ENCODE results near the gene CORO2B. TPM values are rescaled to one million over a fixed set of nuclear protein-coding genes. Genes with fewer than 3 reads are reported as not detected.
A peak's percentile ranks its signal among the peaks of the same experiment; 100 is the strongest.

The CORO2B gene
- total RNA-seq, 2 donors from 2014 or later: 8.5 to 8.9 TPM

- DNase-seq (peak; percentile 65), ATAC-seq (peak in 1 of 2 donors; percentile 58)
- intact Hi-C loops (cut with DNase I): no loop called here
Measured at GRCh38 chr15:68650901-68651709, 72.3 kb downstream of the CORO2B start.

- DNase-seq (peak; percentile 45), ATAC-seq (peak; percentile 82 to 89)
- intact Hi-C loops (cut with DNase I): no loop called here
Measured at GRCh38 chr15:68651916-68652525, 73.2 kb downstream of the CORO2B start.

GRCh38 chr15:68653031-68653635 is 74.3 kb downstream of the CORO2B start:
- intact Hi-C loops (cut with DNase I): no loop called here
- no peak for ATAC-seq
- no peak for DNase-seq

DNA sequence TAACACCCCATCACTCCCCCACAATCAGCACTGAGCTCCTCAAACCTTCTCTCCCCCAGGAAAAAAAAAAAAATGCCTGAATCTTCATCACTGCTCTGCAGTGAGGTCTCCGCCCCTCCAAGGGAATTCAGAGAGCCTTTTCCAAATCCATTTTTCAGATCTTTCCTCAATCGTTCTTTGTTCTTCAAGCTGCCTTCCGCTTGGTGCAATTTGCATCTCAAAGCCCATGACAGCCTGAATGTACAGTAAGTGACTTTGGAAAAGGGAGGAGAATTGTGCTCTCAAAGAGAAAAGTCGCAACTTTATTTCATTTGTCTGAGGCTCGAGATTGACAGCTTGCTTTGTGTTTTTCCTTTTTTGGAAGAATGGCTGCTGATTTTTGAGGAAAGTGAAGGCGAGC is 75.0 kb downstream of the CORO2B start:
- ATAC-seq (no peak), DNase-seq (no peak)
- intact Hi-C loops (cut with DNase I): no loop called here

GRCh38 chr15:68654786-68655560 is 76.2 kb downstream of the CORO2B start:
- ATAC-seq (no peak), DNase-seq (no peak)
- intact Hi-C loops (cut with DNase I): no loop called here

DNA sequence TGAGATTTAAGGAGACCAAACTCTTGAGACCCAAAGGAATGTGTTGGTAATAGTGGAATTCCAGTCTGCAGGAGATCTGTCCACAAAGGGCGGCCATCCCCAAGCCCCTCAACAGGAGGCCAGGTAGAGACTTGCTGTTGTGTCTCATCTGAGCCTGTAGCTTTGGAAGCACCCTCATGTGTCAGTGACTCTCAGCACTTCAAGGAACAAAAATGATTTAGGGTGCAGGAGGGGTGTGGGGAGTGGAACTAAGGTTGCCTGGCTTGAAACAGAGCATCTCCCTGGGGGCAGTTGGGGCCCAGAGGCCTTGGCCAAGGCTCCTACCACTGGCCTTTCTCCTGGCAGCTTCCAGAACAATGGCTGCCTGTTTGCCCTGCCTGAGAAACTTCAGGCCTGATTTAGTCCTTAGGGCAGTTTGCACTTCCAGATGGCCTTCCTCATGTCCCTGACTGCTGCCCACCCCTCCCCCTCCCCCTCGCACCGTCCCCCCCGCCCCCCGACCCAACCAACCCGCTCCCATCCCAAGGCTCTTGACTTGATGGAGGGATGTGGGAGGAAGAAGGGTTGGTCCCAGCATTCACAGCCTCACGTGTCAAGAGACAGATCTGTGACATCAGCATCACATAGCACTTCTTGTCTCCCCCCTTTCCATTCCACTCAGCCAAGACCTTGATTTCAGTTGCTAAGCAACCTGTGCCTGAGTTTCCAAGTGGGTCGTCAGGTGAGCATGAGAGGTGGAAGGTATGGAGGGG is 77.1 kb downstream of the CORO2B start:
- intact Hi-C loops (cut with DNase I): no loop called here
- no peak for ATAC-seq
- no peak for DNase-seq

DNA sequence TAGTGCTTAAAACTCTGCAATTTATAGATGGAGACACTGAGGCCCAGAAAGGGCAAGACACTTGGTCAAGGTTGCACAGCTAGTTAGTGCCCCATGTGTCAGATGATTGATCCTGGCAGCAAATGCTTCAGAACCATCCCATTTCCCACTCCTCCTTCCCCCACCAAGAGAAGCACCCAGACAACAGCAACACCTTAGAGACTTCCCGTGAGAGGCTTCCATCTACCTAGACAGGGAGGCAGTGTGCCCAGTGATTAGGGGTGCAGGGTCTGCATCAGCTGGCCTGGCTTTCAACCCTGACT is 77.6 kb downstream of the CORO2B start:
- DNase-seq: no peak
- no peak for ATAC-seq
- intact Hi-C loops (cut with DNase I): no loop called here

DNA sequence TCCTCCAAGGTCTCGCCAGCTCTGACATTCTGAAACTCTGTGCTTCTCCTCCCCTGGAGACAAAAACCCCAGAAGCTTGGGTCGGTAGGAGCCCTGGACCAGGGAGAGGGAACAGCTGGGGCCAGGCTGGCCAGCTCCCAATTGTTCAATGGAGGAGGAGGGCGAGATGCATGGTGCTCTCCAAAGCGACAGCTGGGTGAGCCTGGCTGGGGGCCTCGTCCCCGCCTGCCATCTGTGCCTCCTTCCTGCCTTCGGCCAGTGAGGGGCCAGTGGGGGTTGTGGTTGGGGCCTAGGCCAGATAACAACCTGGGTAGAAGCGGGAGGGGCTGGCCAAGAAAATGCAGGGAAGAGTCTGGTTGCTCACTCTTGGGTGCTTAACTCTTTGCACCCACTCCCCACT is 79.4 kb downstream of the CORO2B start:
- ATAC-seq (peak in 1 of 2 donors; percentile 53), DNase-seq (no peak)
- intact Hi-C loops (cut with DNase I): no loop called here

DNA sequence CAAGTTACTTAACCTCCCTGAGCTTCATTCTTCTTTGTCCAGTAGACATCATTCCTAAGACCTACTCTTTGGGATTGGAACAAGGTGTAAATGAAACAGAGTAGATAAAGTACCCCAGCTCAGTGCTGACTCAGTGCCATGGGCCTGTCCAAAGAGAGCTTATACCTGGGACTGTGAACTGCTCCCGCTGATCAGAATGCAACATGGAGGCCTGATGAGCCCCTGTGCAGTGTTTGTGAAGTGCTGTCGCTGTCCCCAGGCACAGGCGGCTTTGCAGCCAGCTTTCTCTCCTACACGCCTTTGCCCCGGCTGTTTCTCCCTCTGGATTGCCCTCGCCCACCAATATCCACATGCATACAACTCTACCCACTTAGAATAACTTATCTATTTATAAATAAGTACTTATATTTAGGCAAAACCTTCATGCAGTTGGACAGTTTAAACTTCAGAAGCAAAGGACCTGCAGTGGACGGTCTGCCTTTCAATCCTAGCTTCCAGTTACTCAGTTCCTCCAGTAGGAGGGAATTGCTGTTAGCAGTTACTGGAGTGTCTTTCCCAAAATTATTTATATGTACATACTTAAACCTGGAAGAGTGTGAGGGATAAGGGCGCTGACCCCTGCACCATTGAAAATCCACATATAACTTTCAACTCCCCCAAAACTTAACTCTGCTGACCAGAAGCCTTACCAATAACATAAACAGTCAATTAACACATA is 80.0 kb downstream of the CORO2B start:
- no peak for DNase-seq
- ATAC-seq: no peak
- intact Hi-C loops (cut with DNase I): no loop called here

DNA sequence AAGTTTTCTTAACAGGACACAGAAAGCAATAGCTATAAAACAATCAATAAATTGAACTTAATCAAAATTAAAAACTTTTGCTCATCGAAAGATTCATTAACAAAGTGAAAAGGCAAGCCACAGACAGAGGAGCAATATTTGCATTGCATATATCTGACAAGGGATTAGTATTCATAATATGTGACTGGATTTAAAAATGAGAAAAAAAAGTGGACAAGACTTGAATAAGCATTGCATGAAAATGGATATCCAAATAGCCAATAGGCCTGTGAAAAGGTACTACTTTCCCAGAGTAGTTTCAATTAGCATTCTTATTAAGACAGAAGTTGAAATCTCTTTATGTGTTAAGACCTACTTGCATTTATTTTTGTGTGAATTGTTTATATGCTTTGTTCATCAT is 84.7 kb downstream of the CORO2B start:
- intact Hi-C loops (cut with DNase I): no loop called here
- DNase-seq (no peak), ATAC-seq (no peak)

DNA sequence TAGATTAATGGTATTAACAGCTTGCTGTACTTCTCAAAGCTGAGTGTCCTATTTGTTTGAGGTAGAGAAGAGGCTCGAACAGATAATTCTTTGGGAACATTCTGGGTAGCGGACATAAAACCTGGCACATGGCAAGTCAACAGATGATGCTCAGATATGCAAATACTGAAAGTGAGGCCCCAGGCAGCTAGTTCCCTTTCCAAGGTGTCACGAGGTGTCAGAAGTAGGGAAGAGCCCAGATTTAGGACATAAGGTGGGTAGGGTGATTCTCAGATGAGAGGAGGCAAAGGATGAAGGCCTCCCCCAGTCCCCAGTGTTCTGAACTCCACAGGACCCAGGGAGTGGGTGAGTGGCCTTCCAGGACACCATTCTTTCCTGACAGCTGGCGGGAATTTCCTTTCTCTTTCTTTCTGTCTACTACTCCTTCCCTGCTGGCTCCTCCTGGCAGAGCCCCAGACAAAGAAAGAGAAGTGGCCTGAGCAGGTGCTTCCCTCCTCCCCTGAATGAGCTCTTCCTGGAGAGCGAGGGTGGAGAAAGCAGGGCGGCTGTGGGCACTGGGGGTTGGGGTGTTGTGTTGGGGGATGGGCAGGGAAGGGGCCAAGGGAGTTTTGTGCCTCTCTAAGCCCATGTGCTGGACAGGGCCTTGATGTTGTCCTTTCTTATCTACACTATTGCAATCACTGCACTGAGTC is 87.5 kb downstream of the CORO2B start:
- intact Hi-C loops (cut with DNase I): no loop called here
- ATAC-seq: no peak
- DNase-seq: no peak

DNA sequence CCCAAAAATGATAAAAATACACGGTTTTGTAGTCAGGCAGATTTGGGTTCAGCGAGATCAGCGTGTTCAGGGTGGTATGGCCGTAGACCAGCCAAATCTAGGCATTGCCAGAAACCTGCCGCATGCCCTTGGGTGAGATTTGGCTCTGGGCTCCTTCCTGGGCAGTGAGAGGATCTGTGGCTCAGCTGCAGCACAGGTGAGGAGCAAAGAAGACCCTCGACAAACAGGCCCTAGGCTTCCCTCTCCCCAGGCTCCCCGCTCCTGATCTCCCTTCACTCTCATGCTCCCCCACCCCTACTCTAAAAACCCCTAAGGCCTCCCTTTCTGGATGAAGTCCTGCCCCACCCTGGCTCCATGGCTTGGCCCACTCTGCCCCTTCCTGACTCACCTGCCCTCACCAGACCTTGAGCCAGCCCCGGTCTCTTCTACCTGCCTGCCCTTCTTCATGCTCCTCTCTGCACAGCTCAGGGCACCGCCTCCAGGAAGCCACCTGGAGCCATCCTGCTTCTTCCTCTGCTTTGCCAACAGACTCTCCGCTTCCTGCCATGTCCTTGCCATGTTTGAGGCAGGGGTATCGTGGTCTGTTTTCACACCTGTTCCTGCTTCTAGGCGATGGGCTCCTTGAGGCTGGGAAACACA is 88.1 kb downstream of the CORO2B start:
- intact Hi-C loops (cut with DNase I): no loop called here
- ATAC-seq (no peak), DNase-seq (no peak)

DNA sequence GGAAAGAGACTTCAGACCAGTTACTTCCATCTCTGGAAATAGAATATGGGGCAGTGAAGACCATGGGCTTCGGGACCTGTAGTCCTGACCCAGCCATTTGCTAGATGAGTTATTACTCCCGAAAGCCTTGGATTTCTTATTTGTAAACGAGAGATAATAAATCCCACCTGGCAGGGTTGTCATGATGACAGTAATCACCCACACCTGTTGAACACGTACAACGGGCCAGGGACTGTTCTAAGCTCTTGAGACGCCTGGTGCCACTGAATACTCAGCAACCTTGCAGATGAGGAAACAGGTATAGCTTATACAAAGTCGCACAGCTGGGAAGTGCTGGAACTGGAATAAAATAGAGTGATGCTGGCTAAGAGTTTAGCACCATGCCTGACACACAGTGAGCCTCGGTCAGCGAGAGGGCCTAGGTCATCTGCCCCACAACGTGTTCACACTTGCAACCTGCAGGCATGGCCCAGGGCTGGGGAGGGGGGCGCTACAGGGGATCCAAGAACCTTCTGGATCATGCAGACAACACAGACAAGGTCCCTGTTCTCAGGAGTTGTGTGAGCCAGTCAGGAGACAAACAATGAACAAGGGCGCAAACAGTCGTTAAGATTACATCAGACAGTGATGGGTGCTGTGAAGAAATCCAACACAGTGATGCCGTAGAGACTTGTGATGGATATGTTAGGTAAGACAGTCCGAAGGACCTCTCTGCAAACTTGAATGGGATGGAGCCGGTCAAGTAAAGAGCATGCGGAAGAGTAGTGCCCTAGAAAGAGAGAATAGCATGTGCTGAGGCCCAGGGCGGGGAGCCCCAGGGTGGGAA is 89.2 kb downstream of the CORO2B start:
- ATAC-seq: no peak
- intact Hi-C loops (cut with DNase I): no loop called here
- no peak for DNase-seq

GRCh38 chr15:68668926-68669600 is 90.3 kb downstream of the CORO2B start:
- no peak for ATAC-seq
- intact Hi-C loops (cut with DNase I): no loop called here
- DNase-seq: no peak

DNA sequence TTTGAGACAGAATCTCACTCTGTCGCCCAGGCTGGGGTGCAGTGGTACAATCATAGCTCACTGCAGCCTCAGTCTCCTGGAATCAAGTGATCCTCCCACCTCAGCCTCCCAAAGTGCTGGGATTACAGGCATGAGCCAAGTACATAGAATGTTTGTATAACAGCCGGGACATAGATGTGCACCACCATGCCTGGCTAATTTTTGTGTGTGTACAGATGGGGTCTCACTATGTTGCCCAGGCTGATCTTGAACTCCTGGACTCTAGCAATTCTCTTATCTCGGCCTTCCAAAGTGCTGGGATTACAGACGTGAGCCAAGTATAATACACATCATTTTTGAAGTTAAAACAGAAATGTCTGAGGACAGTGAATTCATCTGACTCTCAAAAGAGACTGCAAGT is 93.5 kb downstream of the CORO2B start:
- no peak for DNase-seq
- intact Hi-C loops (cut with DNase I): loop anchor here in 1 of 2 donors (5.0 to 10.0 kb wide), 2 partner anchors 110 to 203 kb away; no protein-coding TSS in a partner anchor
- ATAC-seq: no peak

- no peak for ATAC-seq
Measured at GRCh38 chr15:68672781-68673205, 94.0 kb downstream of the CORO2B start.

More at GRCh38 chr15:68672781-68673205, 94.0 kb downstream of the CORO2B start:
- intact Hi-C loops (cut with DNase I): loop anchor here in 1 of 2 donors (5.0 to 10.0 kb wide), 2 partner anchors 110 to 202 kb away; no protein-coding TSS in a partner anchor
- no peak for DNase-seq
